ENCODE measurements around the gene MAP3K21. TPM values are rescaled to one million over a fixed set of nuclear protein-coding genes. Genes with fewer than 3 reads are reported as not detected.

The MAP3K21 gene
- total and polyA plus RNA-seq, 7 donors, result 0.04 to 0.49 (median 0.13) TPM

GRCh38 chr1:233379869-233380438 lies 52.4 kb downstream of the MAP3K21 start:
- TF ChIP-seq, protein P1, sequence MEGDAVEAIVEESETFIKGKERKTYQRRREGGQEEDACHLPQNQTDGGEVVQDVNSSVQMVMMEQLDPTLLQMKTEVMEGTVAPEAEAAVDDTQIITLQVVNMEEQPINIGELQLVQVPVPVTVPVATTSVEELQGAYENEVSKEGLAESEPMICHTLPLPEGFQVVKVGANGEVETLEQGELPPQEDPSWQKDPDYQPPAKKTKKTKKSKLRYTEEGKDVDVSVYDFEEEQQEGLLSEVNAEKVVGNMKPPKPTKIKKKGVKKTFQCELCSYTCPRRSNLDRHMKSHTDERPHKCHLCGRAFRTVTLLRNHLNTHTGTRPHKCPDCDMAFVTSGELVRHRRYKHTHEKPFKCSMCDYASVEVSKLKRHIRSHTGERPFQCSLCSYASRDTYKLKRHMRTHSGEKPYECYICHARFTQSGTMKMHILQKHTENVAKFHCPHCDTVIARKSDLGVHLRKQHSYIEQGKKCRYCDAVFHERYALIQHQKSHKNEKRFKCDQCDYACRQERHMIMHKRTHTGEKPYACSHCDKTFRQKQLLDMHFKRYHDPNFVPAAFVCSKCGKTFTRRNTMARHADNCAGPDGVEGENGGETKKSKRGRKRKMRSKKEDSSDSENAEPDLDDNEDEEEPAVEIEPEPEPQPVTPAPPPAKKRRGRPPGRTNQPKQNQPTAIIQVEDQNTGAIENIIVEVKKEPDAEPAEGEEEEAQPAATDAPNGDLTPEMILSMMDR (IDR thresholded peaks at IDR 0.05), result no peak
- Histone ChIP-seq H3K4me1 (no peaks in the 10 kb centered on the region), H3K36me3 (ENCODE audit: insufficient read depth in 1 of 2, low read depth in 1 of 2) (no peaks in the 10 kb centered on the region), H3K27ac (no peak overlapping the region), H3K4me3 (no peak overlapping the region), H3K27me3 (ENCODE audit: insufficient read depth in 3 of 3, low read length in 2 of 3) (no peaks in the 10 kb centered on the region), H3K9me3 (no peaks in the 10 kb centered on the region)
- WGBS, 3 donors, result 61 to 71% (median 65%) methylated on average over 7 of the region's 7 CpGs
- ATAC-seq, result no peak
- DNase-seq, result no peak
- intact Hi-C loops (cut with DNase I), result no loop called here

- Histone ChIP-seq H3K27me3 (ENCODE audit: insufficient read depth in 3 of 3, low read length in 2 of 3) (no peaks in the 10 kb centered on the region), H3K9me3 (no peaks in the 10 kb centered on the region), H3K4me1 (no peaks in the 10 kb centered on the region), H3K27ac (no peak overlapping the region), H3K4me3 (no peak overlapping the region), H3K36me3 (ENCODE audit: insufficient read depth in 1 of 2, low read depth in 1 of 2) (no peaks in the 10 kb centered on the region)
- WGBS, 3 donors, result 73 to 83% (median 80%) methylated on average over 2 of the region's 2 CpGs
- ATAC-seq (no peak), DNase-seq (no peak)
- TF ChIP-seq, protein P1 (IDR thresholded peaks at IDR 0.05), result no peak
- intact Hi-C loops (cut with DNase I), result no loop called here
Measured at GRCh38 chr1:233381806-233382205, 54.3 kb downstream of the MAP3K21 start.

DNA sequence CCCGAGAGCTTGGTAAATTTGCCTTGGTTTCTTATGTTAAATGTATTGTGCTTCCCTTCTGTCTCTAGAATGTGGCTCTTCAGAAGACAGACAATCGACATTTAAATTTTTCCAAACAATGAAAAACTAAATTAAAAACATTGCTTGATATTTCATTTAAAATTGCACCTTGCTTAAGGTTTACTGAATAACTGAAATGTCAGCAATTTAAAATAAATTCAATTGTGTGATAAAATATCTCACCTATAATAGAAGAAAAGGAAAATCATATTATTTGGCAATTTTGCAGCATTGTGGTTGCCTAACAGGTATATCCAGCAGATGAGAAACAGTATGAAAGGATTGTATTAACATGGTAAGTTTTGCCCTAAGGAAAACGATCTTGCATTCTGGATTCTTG lies 56.5 kb downstream of the MAP3K21 start:
- Histone ChIP-seq H3K36me3 (ENCODE audit: insufficient read depth in 1 of 2, low read depth in 1 of 2) (no peaks in the 10 kb centered on the region), H3K27ac (no peak overlapping the region), H3K4me3 (no peak overlapping the region), H3K9me3 (no peaks in the 10 kb centered on the region), H3K27me3 (ENCODE audit: insufficient read depth in 3 of 3, low read length in 2 of 3) (no peaks in the 10 kb centered on the region), H3K4me1 (no peaks in the 10 kb centered on the region)
- TF ChIP-seq, protein P1 (IDR thresholded peaks at IDR 0.05), result no peak
- 63 to 89% (median 88%) methylated on average over 3 of the region's 3 CpGs for WGBS, 3 donors
- ATAC-seq (no peak), DNase-seq (no peak)
- intact Hi-C loops (cut with DNase I), result no loop called here

GRCh38 chr1:233386336-233386735 lies 58.8 kb downstream of the MAP3K21 start:
- H3K9me3 ChIP-seq, result no peaks in the 10 kb centered on the region
- WGBS, 3 donors, result 55 to 76% (median 69%) methylated on average over 2 of the region's 2 CpGs
- no peak for ATAC-seq

More at GRCh38 chr1:233386336-233386735, 58.8 kb downstream of the MAP3K21 start:
- no peaks in the 10 kb centered on the region for H3K4me1 ChIP-seq
- no peaks in the 10 kb centered on the region for H3K36me3 ChIP-seq (ENCODE audit: insufficient read depth in 1 of 2, low read depth in 1 of 2)
- TF ChIP-seq, protein P1 (IDR thresholded peaks at IDR 0.05), result no peak
- no peak overlapping the region for H3K27ac ChIP-seq
- H3K27me3 ChIP-seq (ENCODE audit: insufficient read depth in 3 of 3, low read length in 2 of 3), result peaks cover 0 to 4% (median 0%) of the 10 kb centered on the region in 3 donors
- intact Hi-C loops (cut with DNase I), result no loop called here
- no peak for DNase-seq
- no peak overlapping the region for H3K4me3 ChIP-seq

Measured in psoas muscle (tissue), 8 donors.